ENCODE data around the gene HDAC4. TPM values are rescaled to one million over a fixed set of nuclear protein-coding genes. Genes with fewer than 3 reads are reported as not detected.

Gene HDAC4
- total RNA-seq, 1 experiment from 2014 or later, result 44.4 TPM

DNA sequence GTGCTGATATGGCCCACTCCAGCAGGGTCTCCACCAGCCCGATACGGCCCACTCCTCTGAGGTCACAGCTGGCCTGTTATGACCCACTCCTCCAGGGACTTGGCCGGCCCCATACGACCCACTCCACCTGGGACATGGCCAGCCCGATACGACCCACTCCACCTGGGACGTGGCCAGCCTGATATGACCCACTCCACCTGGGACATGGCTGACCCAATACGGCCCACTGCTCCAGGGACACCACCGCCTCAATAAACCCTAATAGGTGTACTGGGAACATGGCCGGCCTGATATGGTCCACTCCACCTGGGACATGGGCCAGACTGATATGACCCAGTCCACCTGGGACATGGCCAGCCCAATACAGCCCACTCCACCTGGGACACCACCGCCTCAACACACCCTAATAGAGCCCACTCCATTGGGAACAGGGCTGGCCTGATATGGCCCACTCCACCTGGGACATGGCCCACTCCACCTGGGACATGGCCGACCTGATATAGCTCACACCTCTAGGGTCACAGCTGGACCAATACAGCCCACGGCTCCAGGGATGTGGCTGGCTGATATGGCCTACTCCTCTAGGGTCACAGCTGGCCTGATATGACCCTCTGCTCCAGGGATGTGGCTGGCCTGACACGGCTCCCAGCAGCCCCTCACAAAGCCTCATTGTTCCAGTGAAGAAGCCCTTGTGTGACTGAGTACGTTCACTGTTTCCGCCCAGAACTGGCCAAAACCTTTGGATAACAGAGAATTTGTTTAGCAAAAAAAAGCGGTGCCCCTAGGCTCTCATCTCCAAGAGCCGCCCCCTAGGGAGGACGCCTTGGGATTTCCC is 245.6 kb downstream of the HDAC4 start:
- Mint-ChIP-seq H3K27ac (no peak overlapping the region), H3K27me3 (ENCODE audit: low read depth) (no peaks in the 10 kb centered on the region), H3K9me3 (no peaks in the 10 kb centered on the region), H3K36me3 (peaks cover 25% of the 10 kb centered on the region), H3K4me3 (no peak overlapping the region), H3K4me1 (peaks cover 10% of the 10 kb centered on the region)
- DNase-seq (ENCODE audit: low spot score) (no peak), ATAC-seq (no peak)
- ChIA-PET POLR2A (no interaction called here), CTCF (interaction anchor here (1.0 kb wide), 1 partner anchor 11 kb away, joined by 6 read pairs; no protein-coding TSS in a partner anchor)
- TF ChIP-seq TP53 (CRISPR knock-in tag; IDR thresholded peaks at IDR 0.05) (no peak), RORB (CRISPR knock-in tag; IDR thresholded peaks at IDR 0.05) (no peak), OVOL2 (CRISPR knock-in tag; IDR thresholded peaks at IDR 0.05; ENCODE audit: borderline replicate concordance) (no peak), JUN (CRISPR knock-in tag; IDR thresholded peaks at IDR 0.05) (no peak), ZNF416 (CRISPR knock-in tag; IDR thresholded peaks at IDR 0.05) (no peak), MYBL2 (CRISPR knock-in tag; IDR thresholded peaks at IDR 0.05) (no peak), HMGA2 (CRISPR knock-in tag; IDR thresholded peaks at IDR 0.05) (no peak)
- TF ChIP-seq, protein P1, sequence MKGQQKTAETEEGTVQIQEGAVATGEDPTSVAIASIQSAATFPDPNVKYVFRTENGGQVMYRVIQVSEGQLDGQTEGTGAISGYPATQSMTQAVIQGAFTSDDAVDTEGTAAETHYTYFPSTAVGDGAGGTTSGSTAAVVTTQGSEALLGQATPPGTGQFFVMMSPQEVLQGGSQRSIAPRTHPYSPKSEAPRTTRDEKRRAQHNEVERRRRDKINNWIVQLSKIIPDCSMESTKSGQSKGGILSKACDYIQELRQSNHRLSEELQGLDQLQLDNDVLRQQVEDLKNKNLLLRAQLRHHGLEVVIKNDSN (CRISPR knock-in tag; IDR thresholded peaks at IDR 0.05), result no peak

DNA sequence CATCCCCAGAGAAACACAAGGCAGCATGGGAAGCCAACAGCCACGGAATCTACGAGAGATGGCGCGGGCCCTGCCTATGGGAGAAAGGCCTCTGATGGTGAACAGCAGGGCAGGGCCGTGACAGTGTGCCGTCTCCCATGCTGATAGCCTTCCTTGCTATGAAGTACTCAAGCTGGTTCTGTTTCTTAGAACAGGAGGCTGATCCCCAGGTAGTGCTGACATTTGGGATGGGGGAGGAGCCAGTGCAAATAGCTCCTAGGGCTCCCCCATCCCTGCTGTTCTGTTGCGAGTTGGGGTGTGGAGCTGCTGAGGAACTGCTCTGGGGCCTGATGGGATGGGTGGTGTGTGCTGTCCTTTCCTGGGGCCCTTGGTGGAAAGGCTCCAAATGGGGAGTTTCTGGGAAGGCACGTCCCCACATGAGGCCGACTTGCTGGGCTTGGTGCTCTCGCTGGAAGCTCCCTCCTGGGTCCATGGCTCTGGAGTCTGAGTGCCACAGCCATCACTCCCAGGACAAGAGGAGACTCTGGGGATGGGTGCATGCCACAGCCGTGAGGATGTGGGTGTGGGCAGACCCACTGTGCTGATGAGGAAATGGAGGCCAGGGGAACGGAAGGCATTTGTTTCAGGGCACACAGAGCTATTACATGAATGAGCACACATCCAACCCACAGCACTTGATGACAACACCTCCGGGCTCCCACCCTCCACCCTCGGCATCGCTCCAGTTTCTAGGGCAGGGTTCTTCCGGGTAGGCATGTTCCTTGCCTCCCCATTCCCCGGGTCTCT is 246.8 kb downstream of the HDAC4 start:
- ChIA-PET POLR2A (no interaction called here), CTCF (interaction anchor here (1.0 kb wide), 1 partner anchor 10 kb away, joined by 6 read pairs; no protein-coding TSS in a partner anchor)
- Mint-ChIP-seq H3K4me3 (no peak overlapping the region), H3K27ac (peak overlapping the region; percentile 15; the same call in 1 of the 2 replicates), H3K9me3 (no peaks in the 10 kb centered on the region), H3K4me1 (peaks cover 10% of the 10 kb centered on the region), H3K27me3 (ENCODE audit: low read depth) (no peaks in the 10 kb centered on the region), H3K36me3 (peaks cover 24% of the 10 kb centered on the region; the same call in 1 of the 2 replicates)
- ATAC-seq (no peak), DNase-seq (ENCODE audit: low spot score) (no peak)
- TF ChIP-seq TEAD4 (CRISPR knock-in tag; IDR thresholded peaks at IDR 0.05) (no peak), CBFB (CRISPR knock-in tag; IDR thresholded peaks at IDR 0.05; ENCODE audit: low read depth) (no peak), TCF7 (CRISPR knock-in tag; IDR thresholded peaks at IDR 0.05; ENCODE audit: low read depth) (no peak), TP53 (CRISPR knock-in tag; IDR thresholded peaks at IDR 0.05) (no peak), FOXP1 (CRISPR knock-in tag; IDR thresholded peaks at IDR 0.05; ENCODE audit: borderline replicate concordance) (no peak), NFE2L1 (CRISPR knock-in tag; IDR thresholded peaks at IDR 0.05) (no peak), ZNF396 (CRISPR knock-in tag; IDR thresholded peaks at IDR 0.05; ENCODE audit: borderline replicate concordance) (no peak), TEAD1 (CRISPR knock-in tag; IDR thresholded peaks at IDR 0.05) (no peak), ZNF263 (CRISPR knock-in tag; IDR thresholded peaks at IDR 0.05; ENCODE audit: low read depth) (no peak)
- TF ChIP-seq, protein P2, sequence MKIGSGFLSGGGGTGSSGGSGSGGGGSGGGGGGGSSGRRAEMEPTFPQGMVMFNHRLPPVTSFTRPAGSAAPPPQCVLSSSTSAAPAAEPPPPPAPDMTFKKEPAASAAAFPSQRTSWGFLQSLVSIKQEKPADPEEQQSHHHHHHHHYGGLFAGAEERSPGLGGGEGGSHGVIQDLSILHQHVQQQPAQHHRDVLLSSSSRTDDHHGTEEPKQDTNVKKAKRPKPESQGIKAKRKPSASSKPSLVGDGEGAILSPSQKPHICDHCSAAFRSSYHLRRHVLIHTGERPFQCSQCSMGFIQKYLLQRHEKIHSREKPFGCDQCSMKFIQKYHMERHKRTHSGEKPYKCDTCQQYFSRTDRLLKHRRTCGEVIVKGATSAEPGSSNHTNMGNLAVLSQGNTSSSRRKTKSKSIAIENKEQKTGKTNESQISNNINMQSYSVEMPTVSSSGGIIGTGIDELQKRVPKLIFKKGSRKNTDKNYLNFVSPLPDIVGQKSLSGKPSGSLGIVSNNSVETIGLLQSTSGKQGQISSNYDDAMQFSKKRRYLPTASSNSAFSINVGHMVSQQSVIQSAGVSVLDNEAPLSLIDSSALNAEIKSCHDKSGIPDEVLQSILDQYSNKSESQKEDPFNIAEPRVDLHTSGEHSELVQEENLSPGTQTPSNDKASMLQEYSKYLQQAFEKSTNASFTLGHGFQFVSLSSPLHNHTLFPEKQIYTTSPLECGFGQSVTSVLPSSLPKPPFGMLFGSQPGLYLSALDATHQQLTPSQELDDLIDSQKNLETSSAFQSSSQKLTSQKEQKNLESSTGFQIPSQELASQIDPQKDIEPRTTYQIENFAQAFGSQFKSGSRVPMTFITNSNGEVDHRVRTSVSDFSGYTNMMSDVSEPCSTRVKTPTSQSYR (CRISPR knock-in tag; IDR thresholded peaks at IDR 0.05), result no peak
- TF ChIP-seq, protein P3, sequence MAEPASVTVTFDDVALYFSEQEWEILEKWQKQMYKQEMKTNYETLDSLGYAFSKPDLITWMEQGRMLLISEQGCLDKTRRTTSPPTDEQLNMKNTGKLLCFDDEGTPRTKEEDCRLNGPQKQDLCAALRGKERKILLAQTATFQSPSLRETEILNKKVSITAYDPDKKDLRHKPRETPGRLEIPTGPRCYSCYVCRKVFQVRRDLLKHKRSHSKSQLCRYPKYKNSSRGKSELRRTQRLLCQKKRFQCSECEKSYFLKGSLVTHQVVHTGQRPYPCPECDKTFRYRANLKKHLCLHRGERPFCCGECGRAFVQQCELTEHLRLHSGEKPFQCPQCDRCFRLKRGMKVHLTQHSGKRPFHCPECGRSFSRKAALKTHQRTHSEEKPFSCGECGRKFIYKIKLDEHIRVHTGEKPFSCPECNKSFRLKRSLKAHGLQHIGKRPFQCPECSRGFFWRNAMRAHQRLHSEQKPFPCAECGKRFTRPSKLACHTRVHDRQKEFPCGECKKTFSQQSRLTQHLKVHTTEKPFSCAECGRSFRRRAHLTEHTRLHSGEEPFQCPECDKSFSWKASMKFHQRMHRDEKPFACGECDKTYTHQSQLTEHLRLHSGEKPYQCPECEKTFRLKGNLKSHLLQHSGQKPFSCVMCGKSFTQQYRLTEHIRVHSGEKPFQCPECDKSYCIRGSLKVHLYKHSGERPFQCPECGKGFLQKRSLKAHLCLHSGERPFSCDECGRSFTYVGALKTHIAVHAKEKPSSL (CRISPR knock-in tag; conservative IDR thresholded peaks at IDR 0.05), result no peak
- TF ChIP-seq, protein P4, sequence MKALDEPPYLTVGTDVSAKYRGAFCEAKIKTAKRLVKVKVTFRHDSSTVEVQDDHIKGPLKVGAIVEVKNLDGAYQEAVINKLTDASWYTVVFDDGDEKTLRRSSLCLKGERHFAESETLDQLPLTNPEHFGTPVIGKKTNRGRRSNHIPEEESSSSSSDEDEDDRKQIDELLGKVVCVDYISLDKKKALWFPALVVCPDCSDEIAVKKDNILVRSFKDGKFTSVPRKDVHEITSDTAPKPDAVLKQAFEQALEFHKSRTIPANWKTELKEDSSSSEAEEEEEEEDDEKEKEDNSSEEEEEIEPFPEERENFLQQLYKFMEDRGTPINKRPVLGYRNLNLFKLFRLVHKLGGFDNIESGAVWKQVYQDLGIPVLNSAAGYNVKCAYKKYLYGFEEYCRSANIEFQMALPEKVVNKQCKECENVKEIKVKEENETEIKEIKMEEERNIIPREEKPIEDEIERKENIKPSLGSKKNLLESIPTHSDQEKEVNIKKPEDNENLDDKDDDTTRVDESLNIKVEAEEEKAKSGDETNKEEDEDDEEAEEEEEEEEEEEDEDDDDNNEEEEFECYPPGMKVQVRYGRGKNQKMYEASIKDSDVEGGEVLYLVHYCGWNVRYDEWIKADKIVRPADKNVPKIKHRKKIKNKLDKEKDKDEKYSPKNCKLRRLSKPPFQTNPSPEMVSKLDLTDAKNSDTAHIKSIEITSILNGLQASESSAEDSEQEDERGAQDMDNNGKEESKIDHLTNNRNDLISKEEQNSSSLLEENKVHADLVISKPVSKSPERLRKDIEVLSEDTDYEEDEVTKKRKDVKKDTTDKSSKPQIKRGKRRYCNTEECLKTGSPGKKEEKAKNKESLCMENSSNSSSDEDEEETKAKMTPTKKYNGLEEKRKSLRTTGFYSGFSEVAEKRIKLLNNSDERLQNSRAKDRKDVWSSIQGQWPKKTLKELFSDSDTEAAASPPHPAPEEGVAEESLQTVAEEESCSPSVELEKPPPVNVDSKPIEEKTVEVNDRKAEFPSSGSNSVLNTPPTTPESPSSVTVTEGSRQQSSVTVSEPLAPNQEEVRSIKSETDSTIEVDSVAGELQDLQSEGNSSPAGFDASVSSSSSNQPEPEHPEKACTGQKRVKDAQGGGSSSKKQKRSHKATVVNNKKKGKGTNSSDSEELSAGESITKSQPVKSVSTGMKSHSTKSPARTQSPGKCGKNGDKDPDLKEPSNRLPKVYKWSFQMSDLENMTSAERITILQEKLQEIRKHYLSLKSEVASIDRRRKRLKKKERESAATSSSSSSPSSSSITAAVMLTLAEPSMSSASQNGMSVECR (CRISPR knock-in tag; IDR thresholded peaks at IDR 0.05; ENCODE audit: borderline replicate concordance), result no peak
- TF ChIP-seq, protein P5, sequence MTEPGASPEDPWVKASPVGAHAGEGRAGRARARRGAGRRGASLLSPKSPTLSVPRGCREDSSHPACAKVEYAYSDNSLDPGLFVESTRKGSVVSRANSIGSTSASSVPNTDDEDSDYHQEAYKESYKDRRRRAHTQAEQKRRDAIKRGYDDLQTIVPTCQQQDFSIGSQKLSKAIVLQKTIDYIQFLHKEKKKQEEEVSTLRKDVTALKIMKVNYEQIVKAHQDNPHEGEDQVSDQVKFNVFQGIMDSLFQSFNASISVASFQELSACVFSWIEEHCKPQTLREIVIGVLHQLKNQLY (CRISPR knock-in tag; IDR thresholded peaks at IDR 0.05), result no peak

Measured in WTC11 (cell line).